ENCODE measurements around the gene MCM5.
"Not testable (repeated sequence)": the region's sequence is repeated elsewhere in the genome, so short reads cannot be mapped to it uniquely, and the experiment has no call there.

MCM5 gene

DNA sequence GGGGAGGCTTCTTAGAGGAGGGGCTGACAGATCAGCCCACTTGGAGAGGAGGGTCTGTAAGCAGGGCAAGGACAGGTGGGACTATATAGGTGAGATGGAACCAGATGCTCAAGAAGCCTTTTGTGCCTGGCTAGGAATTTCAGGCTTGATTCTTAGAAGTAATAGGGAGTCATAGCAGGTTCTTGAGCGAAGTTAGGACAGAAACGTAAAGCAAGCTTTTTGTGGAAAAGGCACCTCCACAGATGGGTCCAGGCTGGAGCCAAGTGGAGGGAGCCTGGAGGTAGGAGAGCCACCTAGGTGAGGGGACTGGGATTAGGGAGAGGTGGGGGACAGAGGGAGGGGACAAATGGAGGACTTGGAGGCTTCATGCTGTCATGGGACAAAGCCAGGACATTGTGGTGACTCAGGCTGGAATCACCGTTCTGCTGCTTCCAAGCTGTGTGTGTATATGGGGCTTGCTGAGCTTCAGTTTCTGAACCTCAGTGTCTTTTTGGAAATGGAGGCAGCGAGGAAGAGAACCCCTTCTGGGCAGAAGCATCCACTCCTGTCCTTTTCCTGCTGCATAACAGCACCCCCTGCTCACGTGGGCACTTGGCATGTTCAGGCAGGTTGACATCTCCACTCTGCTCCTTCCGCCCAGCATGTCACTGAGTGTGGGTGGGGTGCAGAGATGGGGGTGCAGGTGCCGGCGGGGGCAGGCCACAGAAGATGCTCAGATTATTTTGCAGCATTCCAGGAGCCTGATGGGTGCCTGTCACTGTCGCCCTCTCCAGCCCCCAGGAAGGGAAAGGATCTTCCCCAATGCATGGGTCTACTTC lies 58.0 kb downstream of the MCM5 start:
- Histone ChIP-seq H3K4me3 (ENCODE audit: low read depth in 1 of 2, low read length in 1 of 2) (no peak overlapping the region), H3K27me3 (no peaks in the 10 kb centered on the region), H3K27ac (no peak overlapping the region), H3K9me3 (no peaks in the 10 kb centered on the region), H3K36me3 (no peaks in the 10 kb centered on the region), H3K4me1 (ENCODE audit: control insufficient read depth in 1 of 2, insufficient read depth in 1 of 2, low read depth in 1 of 2, low read length in 1 of 2) (peaks cover 13 to 15% of the 10 kb centered on the region in 2 experiments)
- TF ChIP-seq, protein P1, sequence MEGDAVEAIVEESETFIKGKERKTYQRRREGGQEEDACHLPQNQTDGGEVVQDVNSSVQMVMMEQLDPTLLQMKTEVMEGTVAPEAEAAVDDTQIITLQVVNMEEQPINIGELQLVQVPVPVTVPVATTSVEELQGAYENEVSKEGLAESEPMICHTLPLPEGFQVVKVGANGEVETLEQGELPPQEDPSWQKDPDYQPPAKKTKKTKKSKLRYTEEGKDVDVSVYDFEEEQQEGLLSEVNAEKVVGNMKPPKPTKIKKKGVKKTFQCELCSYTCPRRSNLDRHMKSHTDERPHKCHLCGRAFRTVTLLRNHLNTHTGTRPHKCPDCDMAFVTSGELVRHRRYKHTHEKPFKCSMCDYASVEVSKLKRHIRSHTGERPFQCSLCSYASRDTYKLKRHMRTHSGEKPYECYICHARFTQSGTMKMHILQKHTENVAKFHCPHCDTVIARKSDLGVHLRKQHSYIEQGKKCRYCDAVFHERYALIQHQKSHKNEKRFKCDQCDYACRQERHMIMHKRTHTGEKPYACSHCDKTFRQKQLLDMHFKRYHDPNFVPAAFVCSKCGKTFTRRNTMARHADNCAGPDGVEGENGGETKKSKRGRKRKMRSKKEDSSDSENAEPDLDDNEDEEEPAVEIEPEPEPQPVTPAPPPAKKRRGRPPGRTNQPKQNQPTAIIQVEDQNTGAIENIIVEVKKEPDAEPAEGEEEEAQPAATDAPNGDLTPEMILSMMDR (IDR thresholded peaks at IDR 0.05): no peak

- peaks cover 13 to 15% of the 10 kb centered on the region in 2 experiments for H3K4me1 ChIP-seq (ENCODE audit: control insufficient read depth in 1 of 2, insufficient read depth in 1 of 2, low read depth in 1 of 2, low read length in 1 of 2)
- H3K4me3 ChIP-seq (ENCODE audit: low read depth in 1 of 2, low read length in 1 of 2): no peak overlapping the region
- TF ChIP-seq, protein P1 (IDR thresholded peaks at IDR 0.05): no peak
- no peaks in the 10 kb centered on the region for H3K9me3 ChIP-seq
- H3K36me3 ChIP-seq: no peaks in the 10 kb centered on the region
- no peaks in the 10 kb centered on the region for H3K27me3 ChIP-seq
- no peak overlapping the region for H3K27ac ChIP-seq
These were observed 58.8 kb downstream of the MCM5 start for GRCh38 chr22:35458547-35459422.

GRCh38 chr22:35459423-35459894 lies 59.5 kb downstream of the MCM5 start:
- no peaks in the 10 kb centered on the region for H3K36me3 ChIP-seq
- H3K27me3 ChIP-seq: no peaks in the 10 kb centered on the region
- no peak overlapping the region for H3K27ac ChIP-seq
- H3K9me3 ChIP-seq: no peaks in the 10 kb centered on the region
- H3K4me1 ChIP-seq (ENCODE audit: control insufficient read depth in 1 of 2, insufficient read depth in 1 of 2, low read depth in 1 of 2, low read length in 1 of 2): peaks cover 13 to 15% of the 10 kb centered on the region in 2 experiments
- no peak overlapping the region for H3K4me3 ChIP-seq (ENCODE audit: low read depth in 1 of 2, low read length in 1 of 2)
- TF ChIP-seq, protein P1 (IDR thresholded peaks at IDR 0.05): no peak

GRCh38 chr22:35459976-35460375 lies 60.0 kb downstream of the MCM5 start:
- H3K9me3 ChIP-seq; H3K4me3 ChIP-seq (ENCODE audit: low read depth in 1 of 2, low read length in 1 of 2); H3K27ac ChIP-seq; H3K36me3 ChIP-seq; H3K27me3 ChIP-seq: not testable (repeated sequence)
- H3K4me1 ChIP-seq (ENCODE audit: control insufficient read depth in 1 of 2, insufficient read depth in 1 of 2, low read depth in 1 of 2, low read length in 1 of 2): peaks cover 13 to 15% of the 10 kb centered on the region in 2 experiments

GRCh38 chr22:35460688-35461087 lies 60.7 kb downstream of the MCM5 start:
- TF ChIP-seq, protein P1 (IDR thresholded peaks at IDR 0.05): no peak
- peak overlapping the region; percentile 69 for H3K27ac ChIP-seq
- H3K4me1 ChIP-seq (ENCODE audit: control insufficient read depth in 1 of 2, insufficient read depth in 1 of 2, low read depth in 1 of 2, low read length in 1 of 2): peaks cover 13 to 15% of the 10 kb centered on the region in 2 experiments
- H3K36me3 ChIP-seq: no peaks in the 10 kb centered on the region
- H3K4me3 ChIP-seq (ENCODE audit: low read depth in 1 of 2, low read length in 1 of 2): no peak overlapping the region
- H3K9me3 ChIP-seq: no peaks in the 10 kb centered on the region
- no peaks in the 10 kb centered on the region for H3K27me3 ChIP-seq
